ENCODE data around the gene PDGFD.

The PDGFD gene

GRCh38 chr11:104164028-104164520 lies at the start of gene PDGFD:
Gene PDGFD, minus strand, starts transcription at chr11:104164147.
- H3K4me3 ChIP-seq (IDR thresholded peaks at IDR 0.05; ENCODE audit: insufficient read depth, low read depth, low read length), result no peak within 1 kb of the TSS
- no peak within 1 kb of the TSS for H3K4me2 ChIP-seq
- TF ChIP-seq CTCF (conservative IDR thresholded peaks at IDR 0.05; ENCODE audit: low read depth, low read length), result no peak
- H3K36me3 ChIP-seq (ENCODE audit: insufficient read depth), result no peaks in the 10 kb centered on the region
- no peaks in the 10 kb centered on the region for H3K79me2 ChIP-seq (ENCODE audit: insufficient read depth, low read depth)
- no peak within 1 kb of the TSS for H2AFZ ChIP-seq (ENCODE audit: low read depth)
- H4K20me1 ChIP-seq (ENCODE audit: insufficient read depth), result no peaks in the 10 kb centered on the region
- no peak within 1 kb of the TSS for H3K9ac ChIP-seq
- no peaks in the 10 kb centered on the region for H3K4me1 ChIP-seq (ENCODE audit: low read depth, poor library complexity, severe bottlenecking)
- H3K27ac ChIP-seq, result no peak within 1 kb of the TSS
- no peaks in the 10 kb centered on the region for H3K27me3 ChIP-seq (ENCODE audit: insufficient read depth, low read depth)

GRCh38 chr11:104206936-104207335 lies 43.0 kb upstream of the PDGFD start:
- TF ChIP-seq CTCF (conservative IDR thresholded peaks at IDR 0.05; ENCODE audit: low read depth, low read length), result no peak
- Histone ChIP-seq H4K20me1 (ENCODE audit: insufficient read depth) (no peaks in the 10 kb centered on the region), H2AFZ (ENCODE audit: low read depth) (no peak overlapping the region), H3K36me3 (ENCODE audit: insufficient read depth) (no peaks in the 10 kb centered on the region), H3K27ac (no peak overlapping the region), H3K4me2 (no peak overlapping the region), H3K9ac (no peak overlapping the region), H3K4me3 (IDR thresholded peaks at IDR 0.05; ENCODE audit: insufficient read depth, low read depth, low read length) (no peak overlapping the region), H3K79me2 (ENCODE audit: insufficient read depth, low read depth) (no peaks in the 10 kb centered on the region), H3K27me3 (ENCODE audit: insufficient read depth, low read depth) (no peaks in the 10 kb centered on the region), H3K4me1 (ENCODE audit: low read depth, poor library complexity, severe bottlenecking) (no peaks in the 10 kb centered on the region)

- no peaks in the 10 kb centered on the region for H3K79me2 ChIP-seq (ENCODE audit: insufficient read depth, low read depth)
- H3K4me1 ChIP-seq (ENCODE audit: low read depth, poor library complexity, severe bottlenecking), result no peaks in the 10 kb centered on the region
Observed at GRCh38 chr11:104205838-104206237, 41.9 kb upstream of the PDGFD start.

GRCh38 chr11:104200688-104201087 lies 36.7 kb upstream of the PDGFD start:
- no peak overlapping the region for H3K4me2 ChIP-seq

More at GRCh38 chr11:104205838-104206237, 41.9 kb upstream of the PDGFD start:
- no peaks in the 10 kb centered on the region for H4K20me1 ChIP-seq (ENCODE audit: insufficient read depth)
- no peak overlapping the region for H2AFZ ChIP-seq (ENCODE audit: low read depth)
- no peak overlapping the region for H3K4me3 ChIP-seq (IDR thresholded peaks at IDR 0.05; ENCODE audit: insufficient read depth, low read depth, low read length)
- no peak for TF ChIP-seq CTCF (conservative IDR thresholded peaks at IDR 0.05; ENCODE audit: low read depth, low read length)
- no peak overlapping the region for H3K27ac ChIP-seq
- no peaks in the 10 kb centered on the region for H3K27me3 ChIP-seq (ENCODE audit: insufficient read depth, low read depth)
- no peaks in the 10 kb centered on the region for H3K36me3 ChIP-seq (ENCODE audit: insufficient read depth)
- H3K9ac ChIP-seq, result no peak overlapping the region
- H3K4me2 ChIP-seq, result no peak overlapping the region

More at GRCh38 chr11:104200688-104201087, 36.7 kb upstream of the PDGFD start:
- Histone ChIP-seq H3K4me1 (ENCODE audit: low read depth, poor library complexity, severe bottlenecking) (no peaks in the 10 kb centered on the region), H4K20me1 (ENCODE audit: insufficient read depth) (no peaks in the 10 kb centered on the region), H3K79me2 (ENCODE audit: insufficient read depth, low read depth) (no peaks in the 10 kb centered on the region), H3K27ac (no peak overlapping the region), H3K27me3 (ENCODE audit: insufficient read depth, low read depth) (no peaks in the 10 kb centered on the region), H3K9ac (no peak overlapping the region), H2AFZ (ENCODE audit: low read depth) (no peak overlapping the region), H3K4me3 (IDR thresholded peaks at IDR 0.05; ENCODE audit: insufficient read depth, low read depth, low read length) (no peak overlapping the region), H3K36me3 (ENCODE audit: insufficient read depth) (no peaks in the 10 kb centered on the region)
- TF ChIP-seq CTCF (conservative IDR thresholded peaks at IDR 0.05; ENCODE audit: low read depth, low read length), result no peak
